Transverse colon (tissue), 4 donors: ENCODE results near the gene SP140L. TPM values are rescaled to one million over a fixed set of nuclear protein-coding genes. Genes with fewer than 3 reads are reported as not detected.
A peak's percentile ranks its signal among the peaks of the same experiment; 100 is the strongest.

Source experiments
- DNase-seq: peaks from one replicate; pipeline ENCODE4 v3.0.0-alpha.2; 2019
- H3K27ac ChIP-seq, 4 donors: fragments of 200-600 bp; sonication (generic); 2 replicates each; pipeline ENCODE4 v1.5.1; 2016 to 2018; ENCODE audit warnings: inconsistent platforms in 4 of 4
- H3K27me3 ChIP-seq: fragments of 200-600 bp; sonication (generic); 2 replicates; pipeline ENCODE4 v1.5.1; 2017; ENCODE audit warnings: inconsistent platforms
- H3K36me3 ChIP-seq, 4 donors: fragments of 200-600 bp; sonication (generic); 2 replicates each; pipeline ENCODE4 v1.5.1; 2017 to 2019; ENCODE audit warnings: inconsistent platforms in 4 of 4
- H3K4me1 ChIP-seq, 4 donors: fragments of 200-600 bp; sonication (generic); 2 replicates each; pipeline ENCODE4 v1.5.1; 2017 to 2020; ENCODE audit warnings: inconsistent platforms in 4 of 4
- H3K4me3 ChIP-seq, 4 donors: fragments of 200-600 bp; sonication (generic); 1 replicate in 1 of 4; 2 replicates in 3 of 4; pipeline versions ENCODE4 v1.5.1 to v1.6.1; 2017 to 2019; ENCODE audit warnings: inconsistent platforms in 4 of 4
- H3K9me3 ChIP-seq, 2 donors: fragments of 200-600 bp; sonication (generic); 2 replicates each; pipeline ENCODE4 v1.5.1; 2017 to 2019; ENCODE audit warnings: inconsistent platforms in 2 of 2
- EP300 ChIP-seq: sonication (generic); formaldehyde crosslinking; IDR thresholded peaks from one replicate; pipeline ENCODE4 v1.6.1; 2017; ENCODE audit warnings: antibody characterized with exemption, low read depth
- POLR2A ChIP-seq: fragments of 450-650 bp; IDR thresholded peaks from one replicate; pipeline ENCODE4 v1.6.1; 2016; ENCODE audit warnings: antibody characterized with exemption, mild to moderate bottlenecking, moderate library complexity
- POLR2AphosphoS5 ChIP-seq, 3 donors: sonication (generic); formaldehyde crosslinking; IDR thresholded peaks; one replicate each; pipeline ENCODE4 v1.6.1; 2016; ENCODE audit warnings: antibody characterized with exemption in 3 of 3
- WGBS, 2 donors: methylation state at CpG; one replicate each; pipeline ENCODE4 v1.1.5; 2018; ENCODE audit warnings: low coverage in 1 of 2; 5-methylcytosine and 5-hydroxymethylcytosine counted together
- in situ Hi-C, 4 donors: fragments of 200-750 bp; cut with MboI; loops; one replicate each; pipeline versions ENCODE4 v1.15.0 to v1.15.1; 2017; ENCODE audit warnings: low sequenced_read_pairs in 3 of 4, low pct_ligation_motif_present in 1 of 4, low pct_unique_long_range_greater_than_20kb in 1 of 4
- intact Hi-C: fragments of 100-400 bp; cut with DNase I; formaldehyde crosslinking; loops from one replicate; pipeline ENCODE4 v1.15.1; 2023; ENCODE audit warnings: low total_unique reads
- total RNA-seq, 4 donors: library from RNA; depleted of rRNA; stranded (reverse); fragments of >200 nt; gene quantifications; one replicate each; pipeline ENCODE4 v1.1.0, GENCODE V29; 2016
- TF ChIP-seq, protein P1 (sequence below), 5 experiments: fragments of 200-600 bp in 3 of 5; fragments of 450-650 bp in 2 of 5; sonication (generic) in 3 of 5; IDR thresholded peaks; 1 replicate in 2 of 5; 2 replicates in 3 of 5; pipeline ENCODE4 v1.5.1; 2016 to 2017; ENCODE audit warnings: antibody characterized with exemption in 5 of 5, inconsistent platforms in 3 of 5, mild to moderate bottlenecking in 2 of 5, moderate library complexity in 1 of 5

The SP140L gene
- total RNA-seq, 4 donors from 2014 or later: 6.8 to 32.9 (median 17.9) TPM

DNA sequence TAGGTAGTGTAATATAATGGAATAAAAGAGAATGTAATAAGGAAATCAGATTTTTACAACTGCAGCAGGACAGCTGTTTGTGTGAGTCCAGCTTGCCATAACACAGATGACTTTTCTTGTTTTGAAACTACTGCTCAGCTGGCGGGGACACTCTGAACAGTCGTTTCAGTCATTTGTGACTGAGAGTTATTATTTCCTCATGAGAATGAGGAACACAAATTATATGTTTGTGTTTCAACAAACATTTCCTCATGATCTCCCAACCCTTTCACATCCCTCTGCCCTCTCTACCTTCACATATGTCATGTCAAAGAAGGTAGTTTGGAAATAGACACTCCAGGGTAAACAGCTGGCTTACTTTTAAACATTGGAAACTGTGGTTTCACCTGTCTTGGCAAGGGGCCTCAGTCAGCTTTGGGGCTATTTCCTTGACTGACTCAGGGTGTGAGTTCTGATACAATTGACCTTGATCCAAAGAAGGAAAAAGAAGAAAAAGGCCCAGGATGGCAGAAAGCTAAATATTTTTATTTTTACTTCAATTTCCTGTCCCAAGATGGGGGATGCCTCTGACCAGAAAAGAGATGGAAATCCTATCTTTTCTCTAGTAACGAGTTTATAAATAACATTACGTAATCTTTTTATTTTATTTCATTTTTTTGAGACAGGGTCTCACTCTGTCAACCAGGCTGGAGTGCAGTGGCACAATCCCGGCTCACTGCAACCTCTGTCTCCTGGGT is 593 bp downstream of the SP140L start:
- WGBS, 2 donors: 50 to 56% methylated on average over 5 of the region's 5 CpGs
- H3K4me1 ChIP-seq: peaks cover 0 to 29% (median 14%) of the 10 kb centered on the region in 4 donors
- H3K4me3 ChIP-seq: peak overlapping the region in 3 of 4 donors; percentile 26 to 54 (median 40)
- intact Hi-C loops (no loop called here), in situ Hi-C loops (no loop called here)
- peaks cover 0 to 4% (median 0%) of the 10 kb centered on the region in 4 donors for H3K36me3 ChIP-seq
- H3K9me3 ChIP-seq: no peaks in the 10 kb centered on the region
- peak; percentile 45 for DNase-seq
- no peaks in the 10 kb centered on the region for H3K27me3 ChIP-seq
- no peak for TF ChIP-seq EP300
- TF ChIP-seq, protein P1, sequence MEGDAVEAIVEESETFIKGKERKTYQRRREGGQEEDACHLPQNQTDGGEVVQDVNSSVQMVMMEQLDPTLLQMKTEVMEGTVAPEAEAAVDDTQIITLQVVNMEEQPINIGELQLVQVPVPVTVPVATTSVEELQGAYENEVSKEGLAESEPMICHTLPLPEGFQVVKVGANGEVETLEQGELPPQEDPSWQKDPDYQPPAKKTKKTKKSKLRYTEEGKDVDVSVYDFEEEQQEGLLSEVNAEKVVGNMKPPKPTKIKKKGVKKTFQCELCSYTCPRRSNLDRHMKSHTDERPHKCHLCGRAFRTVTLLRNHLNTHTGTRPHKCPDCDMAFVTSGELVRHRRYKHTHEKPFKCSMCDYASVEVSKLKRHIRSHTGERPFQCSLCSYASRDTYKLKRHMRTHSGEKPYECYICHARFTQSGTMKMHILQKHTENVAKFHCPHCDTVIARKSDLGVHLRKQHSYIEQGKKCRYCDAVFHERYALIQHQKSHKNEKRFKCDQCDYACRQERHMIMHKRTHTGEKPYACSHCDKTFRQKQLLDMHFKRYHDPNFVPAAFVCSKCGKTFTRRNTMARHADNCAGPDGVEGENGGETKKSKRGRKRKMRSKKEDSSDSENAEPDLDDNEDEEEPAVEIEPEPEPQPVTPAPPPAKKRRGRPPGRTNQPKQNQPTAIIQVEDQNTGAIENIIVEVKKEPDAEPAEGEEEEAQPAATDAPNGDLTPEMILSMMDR (IDR thresholded peaks at IDR 0.05): no peak
- no peak for TF ChIP-seq POLR2AphosphoS5 (IDR thresholded peaks at IDR 0.05)
- TF ChIP-seq POLR2A: no peak
- peak overlapping the region; percentile 80 to 93 (median 86) for H3K27ac ChIP-seq

DNA sequence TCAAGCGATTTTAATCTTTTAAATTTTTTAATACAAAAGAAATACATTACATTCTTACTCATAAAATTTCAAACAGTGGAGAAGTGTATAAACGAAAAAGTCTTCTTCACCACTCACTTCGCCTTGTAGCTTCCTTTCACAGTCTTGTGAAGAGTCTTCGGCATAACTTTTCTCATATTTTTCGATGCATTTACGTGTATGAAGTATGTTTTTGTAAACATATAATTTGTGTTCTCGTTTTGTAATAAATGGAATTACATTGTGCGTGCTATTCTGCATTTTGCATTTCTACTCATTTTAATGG is 1.1 kb downstream of the SP140L start:
- in situ Hi-C loops: no loop called here
- H3K27me3 ChIP-seq: no peaks in the 10 kb centered on the region
- peak overlapping the region in 2 of 4 donors; percentile 40 to 54 for H3K4me3 ChIP-seq
- intact Hi-C loops: no loop called here
- TF ChIP-seq EP300 (no peak), POLR2A (no peak), POLR2AphosphoS5 (IDR thresholded peaks at IDR 0.05) (no peak)
- TF ChIP-seq, protein P1 (IDR thresholded peaks at IDR 0.05): no peak
- no peak for DNase-seq
- H3K4me1 ChIP-seq: peaks cover 0 to 29% (median 14%) of the 10 kb centered on the region in 4 donors
- 91 to 95% methylated on average over 8 of the region's 8 CpGs for WGBS, 2 donors
- H3K27ac ChIP-seq: peak overlapping the region; percentile 80 to 93 (median 86)
- H3K36me3 ChIP-seq: peaks cover 0 to 4% (median 0%) of the 10 kb centered on the region in 4 donors
- H3K9me3 ChIP-seq: no peaks in the 10 kb centered on the region

DNA sequence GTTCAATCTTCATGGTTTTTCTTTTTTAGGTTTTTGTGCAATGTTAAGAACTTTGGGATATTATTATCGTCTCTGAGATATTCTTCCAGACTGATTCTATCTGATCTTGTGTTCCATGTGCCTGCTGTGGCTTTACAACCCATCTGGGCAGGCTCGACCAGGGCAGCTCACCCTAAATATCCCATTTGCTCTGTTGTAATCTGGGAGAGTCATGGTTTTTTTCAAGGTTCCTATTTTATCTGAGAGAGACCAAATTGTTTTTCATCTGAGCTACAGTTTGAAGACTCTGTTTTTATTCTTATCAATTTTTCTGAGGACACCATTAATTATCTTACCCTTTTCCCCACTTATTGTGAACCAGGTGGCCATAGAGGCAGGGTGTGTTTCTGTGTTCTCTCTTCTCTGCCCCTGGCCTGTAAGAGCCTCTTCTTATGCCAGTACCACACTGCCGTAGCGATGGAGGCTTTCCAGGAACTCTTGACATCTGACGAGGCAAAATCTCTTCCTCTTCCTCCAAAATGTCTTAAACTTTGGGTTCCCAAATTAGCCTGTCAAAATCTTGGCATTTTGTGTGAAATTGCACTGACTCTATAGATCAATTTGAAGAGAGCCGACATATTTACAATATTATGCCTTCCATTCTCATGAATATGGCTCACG is 3.1 kb downstream of the SP140L start:
- H3K27ac ChIP-seq: no peak overlapping the region
- TF ChIP-seq EP300: no peak

DNA sequence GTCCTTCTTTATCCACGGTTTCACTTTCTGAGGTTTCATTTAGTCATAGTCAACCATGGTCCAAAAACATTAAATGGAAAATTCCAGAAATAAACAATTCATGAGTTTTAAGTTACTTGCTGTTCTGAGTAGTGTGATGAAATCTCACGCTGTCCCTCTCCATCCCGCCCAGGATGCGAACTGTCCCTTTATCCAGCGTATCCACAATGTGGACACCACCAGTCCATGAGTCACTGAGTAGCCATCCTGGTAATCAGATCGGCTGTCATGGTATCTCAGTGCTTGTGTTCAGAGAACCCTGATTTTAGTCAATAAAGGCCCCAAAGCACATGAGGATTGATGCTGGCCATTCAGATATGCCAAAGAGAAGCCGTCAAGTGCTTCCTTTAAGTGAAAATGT is 3.7 kb downstream of the SP140L start:
- DNase-seq: no peak
- Histone ChIP-seq H3K4me1 (peaks cover 0 to 29% (median 14%) of the 10 kb centered on the region in 4 donors), H3K27ac (no peak overlapping the region), H3K36me3 (peaks cover 0 to 11% (median 0%) of the 10 kb centered on the region in 4 donors), H3K9me3 (no peaks in the 10 kb centered on the region), H3K4me3 (no peak overlapping the region), H3K27me3 (no peaks in the 10 kb centered on the region)
- intact Hi-C loops: no loop called here
- TF ChIP-seq POLR2AphosphoS5 (IDR thresholded peaks at IDR 0.05) (no peak), EP300 (no peak), POLR2A (no peak)
- TF ChIP-seq, protein P1 (IDR thresholded peaks at IDR 0.05): no peak
- 67 to 88% methylated on average over 1 to 7 of the region's 7 CpGs for WGBS, 2 donors
- in situ Hi-C loops: no loop called here

More for the DNA sequence above, 3.1 kb downstream of the SP140L start:
- DNase-seq: no peak
- WGBS, 2 donors: 73 to 86% methylated on average over 6 to 7 of the region's 7 CpGs
- in situ Hi-C loops: no loop called here
- H3K27me3 ChIP-seq: no peaks in the 10 kb centered on the region
- no peak overlapping the region for H3K4me3 ChIP-seq
- intact Hi-C loops: no loop called here
- no peaks in the 10 kb centered on the region for H3K9me3 ChIP-seq
- peaks cover 0 to 29% (median 14%) of the 10 kb centered on the region in 4 donors for H3K4me1 ChIP-seq
- H3K36me3 ChIP-seq: peaks cover 0 to 11% (median 0%) of the 10 kb centered on the region in 4 donors
